Measurements from ENCODE around the gene PIP5K1B.

Gene PIP5K1B

GRCh38 chr9:68747043-68747533 lies 42.0 kb downstream of the PIP5K1B start:
- H2AFZ ChIP-seq (ENCODE audit: low read length): no peak overlapping the region
- H4K20me1 ChIP-seq (ENCODE audit: insufficient read depth, low read length): no peaks in the 10 kb centered on the region
- no peaks in the 10 kb centered on the region for H3K79me2 ChIP-seq (ENCODE audit: insufficient read depth, low read length)
- no peak overlapping the region for H3K4me2 ChIP-seq (ENCODE audit: low read length)
- no peak overlapping the region for H3K9ac ChIP-seq (ENCODE audit: low read length)
- no peaks in the 10 kb centered on the region for H3K36me3 ChIP-seq (ENCODE audit: insufficient read depth, low read length)
- H3K4me3 ChIP-seq (ENCODE audit: low read depth, low read length, poor library complexity, severe bottlenecking): no peak overlapping the region
- TF ChIP-seq CTCF (IDR thresholded peaks at IDR 0.05; ENCODE audit: low read length) (no peak), EZH2 (IDR thresholded peaks at IDR 0.05; ENCODE audit: borderline replicate concordance, low read length) (no peak)
- no peaks in the 10 kb centered on the region for H3K9me3 ChIP-seq (ENCODE audit: low read length)
- no peaks in the 10 kb centered on the region for H3K9me2 ChIP-seq (ENCODE audit: low read depth, low read length)
- H3K27me3 ChIP-seq (ENCODE audit: insufficient read depth, low read length): no peaks in the 10 kb centered on the region
- no peaks in the 10 kb centered on the region for H3K4me1 ChIP-seq (ENCODE audit: insufficient read depth, low read length, severe bottlenecking)
- no peaks in the 10 kb centered on the region for H3F3A ChIP-seq (ENCODE audit: insufficient read depth, low read length)
- no peak overlapping the region for H3K27ac ChIP-seq (ENCODE audit: low read depth, low read length, poor library complexity, severe bottlenecking)

- H3K4me3 ChIP-seq (ENCODE audit: low read depth, low read length, poor library complexity, severe bottlenecking): no peak overlapping the region
- H3F3A ChIP-seq (ENCODE audit: insufficient read depth, low read length): no peaks in the 10 kb centered on the region
- H3K9ac ChIP-seq (ENCODE audit: low read length): no peak overlapping the region
- no peak overlapping the region for H3K27ac ChIP-seq (ENCODE audit: low read depth, low read length, poor library complexity, severe bottlenecking)
- TF ChIP-seq EZH2 (IDR thresholded peaks at IDR 0.05; ENCODE audit: borderline replicate concordance, low read length): no peak
- no peak for TF ChIP-seq CTCF (IDR thresholded peaks at IDR 0.05; ENCODE audit: low read length)
- no peak overlapping the region for H2AFZ ChIP-seq (ENCODE audit: low read length)
- no peaks in the 10 kb centered on the region for H3K9me3 ChIP-seq (ENCODE audit: low read length)
- no peaks in the 10 kb centered on the region for H3K36me3 ChIP-seq (ENCODE audit: insufficient read depth, low read length)
- H4K20me1 ChIP-seq (ENCODE audit: insufficient read depth, low read length): no peaks in the 10 kb centered on the region
- H3K4me1 ChIP-seq (ENCODE audit: insufficient read depth, low read length, severe bottlenecking): no peaks in the 10 kb centered on the region
- H3K9me2 ChIP-seq (ENCODE audit: low read depth, low read length): no peaks in the 10 kb centered on the region
- H3K79me2 ChIP-seq (ENCODE audit: insufficient read depth, low read length): no peaks in the 10 kb centered on the region
- no peak overlapping the region for H3K4me2 ChIP-seq (ENCODE audit: low read length)
- no peaks in the 10 kb centered on the region for H3K27me3 ChIP-seq (ENCODE audit: insufficient read depth, low read length)
Observed at GRCh38 chr9:68749135-68749534, 44.1 kb downstream of the PIP5K1B start.

GRCh38 chr9:68749579-68750159 lies 44.6 kb downstream of the PIP5K1B start:
- Histone ChIP-seq H3K4me1 (ENCODE audit: insufficient read depth, low read length, severe bottlenecking) (no peaks in the 10 kb centered on the region), H3K9me2 (ENCODE audit: low read depth, low read length) (no peaks in the 10 kb centered on the region), H3K79me2 (ENCODE audit: insufficient read depth, low read length) (no peaks in the 10 kb centered on the region), H3K4me3 (ENCODE audit: low read depth, low read length, poor library complexity, severe bottlenecking) (no peak overlapping the region), H3K4me2 (ENCODE audit: low read length) (no peak overlapping the region), H3F3A (ENCODE audit: insufficient read depth, low read length) (no peaks in the 10 kb centered on the region), H3K27me3 (ENCODE audit: insufficient read depth, low read length) (no peaks in the 10 kb centered on the region), H3K27ac (ENCODE audit: low read depth, low read length, poor library complexity, severe bottlenecking) (no peak overlapping the region), H4K20me1 (ENCODE audit: insufficient read depth, low read length) (no peaks in the 10 kb centered on the region), H2AFZ (ENCODE audit: low read length) (no peak overlapping the region), H3K36me3 (ENCODE audit: insufficient read depth, low read length) (no peaks in the 10 kb centered on the region), H3K9me3 (ENCODE audit: low read length) (no peaks in the 10 kb centered on the region), H3K9ac (ENCODE audit: low read length) (no peak overlapping the region)
- TF ChIP-seq CTCF (IDR thresholded peaks at IDR 0.05; ENCODE audit: low read length): no peak
- no peak for TF ChIP-seq EZH2 (IDR thresholded peaks at IDR 0.05; ENCODE audit: borderline replicate concordance, low read length)
